Left ventricle myocardium inferior (tissue), 1 donor: ENCODE measurements around the gene MRPL10. TPM values are rescaled to one million over a fixed set of nuclear protein-coding genes. Genes with fewer than 3 reads are reported as not detected.

Experiments used
- DNase-seq: peaks from one replicate; pipeline ENCODE4 v3.0.0-alpha.2; 2020
- H3K27ac ChIP-seq: fragments of 200-600 bp; replicated peaks from 2 replicates; pipeline ENCODE4 v1.8.0; 2021
- H3K27me3 ChIP-seq: fragments of 200-600 bp; 2 replicates; pipeline ENCODE4 v1.8.0; 2021; ENCODE audit warnings: low read depth
- H3K36me3 ChIP-seq: fragments of 200-600 bp; 2 replicates; pipeline ENCODE4 v1.8.0; 2021
- H3K4me1 ChIP-seq: fragments of 200-600 bp; 2 replicates; pipeline ENCODE4 v1.8.0; 2021
- H3K4me3 ChIP-seq: fragments of 200-600 bp; 2 replicates; pipeline ENCODE4 v1.8.0; 2021; ENCODE audit warnings: mild to moderate bottlenecking, moderate library complexity
- H3K9me3 ChIP-seq: fragments of 200-600 bp; replicated peaks from 2 replicates; pipeline ENCODE4 v1.8.0; 2021
- intact Hi-C: fragments of 100-400 bp; cut with micrococcal nuclease; formaldehyde crosslinking; loops from one replicate; pipeline ENCODE4 v1.11.0; 2022
- total RNA-seq: library from RNA; stranded (reverse); fragmentation: NEBNext Ultra II Directional; extraction: Animal tissue kit (Norgen Biotek cat#: 25700); gene quantifications from one replicate; pipeline ENCODE4 v1.2.1, GENCODE V29; 2021
- TF ChIP-seq, protein P1 (sequence below): fragments of 200-600 bp; IDR thresholded peaks from 2 replicates; pipeline ENCODE4 v1.8.0; 2021; ENCODE audit warnings: antibody characterized with exemption, mild to moderate bottlenecking, borderline replicate concordance
- donor health status: DM: no; HTN: yes; CAD: no; lungs with severe emphysema.

MRPL10 gene
- total RNA-seq, 1 donor from 2014 or later: 60.5 TPM

GRCh38 chr17:47818002-47818695, 13.2 kb downstream of the MRPL10 start:
- intact Hi-C loops: no loop called here
- DNase-seq: no peak
- H3K27me3 ChIP-seq: no peaks in the 10 kb centered on the region
- peaks cover 27% of the 10 kb centered on the region for H3K4me1 ChIP-seq
- no peak overlapping the region for H3K27ac ChIP-seq
- H3K9me3 ChIP-seq: no peaks in the 10 kb centered on the region
- no peak overlapping the region for H3K4me3 ChIP-seq
- TF ChIP-seq, protein P1, sequence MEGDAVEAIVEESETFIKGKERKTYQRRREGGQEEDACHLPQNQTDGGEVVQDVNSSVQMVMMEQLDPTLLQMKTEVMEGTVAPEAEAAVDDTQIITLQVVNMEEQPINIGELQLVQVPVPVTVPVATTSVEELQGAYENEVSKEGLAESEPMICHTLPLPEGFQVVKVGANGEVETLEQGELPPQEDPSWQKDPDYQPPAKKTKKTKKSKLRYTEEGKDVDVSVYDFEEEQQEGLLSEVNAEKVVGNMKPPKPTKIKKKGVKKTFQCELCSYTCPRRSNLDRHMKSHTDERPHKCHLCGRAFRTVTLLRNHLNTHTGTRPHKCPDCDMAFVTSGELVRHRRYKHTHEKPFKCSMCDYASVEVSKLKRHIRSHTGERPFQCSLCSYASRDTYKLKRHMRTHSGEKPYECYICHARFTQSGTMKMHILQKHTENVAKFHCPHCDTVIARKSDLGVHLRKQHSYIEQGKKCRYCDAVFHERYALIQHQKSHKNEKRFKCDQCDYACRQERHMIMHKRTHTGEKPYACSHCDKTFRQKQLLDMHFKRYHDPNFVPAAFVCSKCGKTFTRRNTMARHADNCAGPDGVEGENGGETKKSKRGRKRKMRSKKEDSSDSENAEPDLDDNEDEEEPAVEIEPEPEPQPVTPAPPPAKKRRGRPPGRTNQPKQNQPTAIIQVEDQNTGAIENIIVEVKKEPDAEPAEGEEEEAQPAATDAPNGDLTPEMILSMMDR: no peak
- H3K36me3 ChIP-seq: peaks cover 61% of the 10 kb centered on the region

GRCh38 chr17:47816947-47817346, 14.4 kb downstream of the MRPL10 start:
- Histone ChIP-seq H3K4me3 (no peak overlapping the region), H3K4me1 (peaks cover 20% of the 10 kb centered on the region), H3K27ac (no peak overlapping the region), H3K27me3 (no peaks in the 10 kb centered on the region), H3K36me3 (peaks cover 67% of the 10 kb centered on the region), H3K9me3 (no peaks in the 10 kb centered on the region)
- TF ChIP-seq, protein P1: no peak
- no peak for DNase-seq
- intact Hi-C loops: no loop called here

GRCh38 chr17:47816111-47816735, 15.1 kb downstream of the MRPL10 start:
- peaks cover 13% of the 10 kb centered on the region for H3K4me1 ChIP-seq
- H3K4me3 ChIP-seq: no peak overlapping the region
- H3K36me3 ChIP-seq: peaks cover 67% of the 10 kb centered on the region
- no peak for DNase-seq
- TF ChIP-seq, protein P1: no peak
- intact Hi-C loops: no loop called here
- H3K9me3 ChIP-seq: no peaks in the 10 kb centered on the region
- no peaks in the 10 kb centered on the region for H3K27me3 ChIP-seq
- no peak overlapping the region for H3K27ac ChIP-seq

GRCh38 chr17:47815106-47815918, 16.0 kb downstream of the MRPL10 start:
- intact Hi-C loops: no loop called here
- H3K4me1 ChIP-seq: peaks cover 4% of the 10 kb centered on the region
- TF ChIP-seq, protein P1: no peak
- no peaks in the 10 kb centered on the region for H3K9me3 ChIP-seq
- no peak overlapping the region for H3K4me3 ChIP-seq
- H3K36me3 ChIP-seq: peaks cover 69% of the 10 kb centered on the region
- no peak for DNase-seq
- H3K27me3 ChIP-seq: no peaks in the 10 kb centered on the region
- no peak overlapping the region for H3K27ac ChIP-seq

DNA sequence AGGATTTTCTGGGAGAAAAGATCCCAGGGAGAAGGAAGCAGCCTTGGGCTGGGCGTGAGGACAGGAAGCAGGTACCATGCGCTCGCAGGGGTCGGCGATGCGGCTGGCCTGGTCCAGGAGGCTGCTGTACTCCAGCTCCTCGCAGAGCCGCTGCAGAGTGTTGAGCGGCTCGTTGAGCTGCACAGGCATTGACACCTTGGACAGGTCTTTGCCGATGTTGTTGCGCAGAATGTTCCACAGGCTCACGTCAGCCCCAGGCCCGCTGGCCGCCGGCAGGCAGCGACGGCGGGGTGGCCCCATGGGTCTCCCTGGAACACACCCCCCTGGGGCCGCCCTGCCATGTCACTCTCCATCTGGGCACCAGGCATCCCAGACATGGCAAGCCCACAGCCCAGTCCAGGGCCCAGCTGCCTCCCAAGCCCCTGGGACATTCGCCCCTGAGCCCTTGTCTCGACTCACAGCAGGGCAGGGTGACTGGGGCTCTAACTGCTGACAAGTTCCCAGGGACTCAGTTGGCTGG, 17.8 kb downstream of the MRPL10 start:
- Histone ChIP-seq H3K27me3 (no peaks in the 10 kb centered on the region), H3K27ac (no peak overlapping the region), H3K36me3 (peaks cover 80% of the 10 kb centered on the region), H3K4me3 (no peak overlapping the region), H3K4me1 (no peaks in the 10 kb centered on the region), H3K9me3 (no peaks in the 10 kb centered on the region)
- DNase-seq: no peak
- TF ChIP-seq, protein P1: no peak
- intact Hi-C loops: no loop called here
